GM12878 (cell line): ENCODE results near the gene SYPL2. TPM values are rescaled to one million over a fixed set of nuclear protein-coding genes. Genes with fewer than 3 reads are reported as not detected.

ENCODE experiments used
- ATAC-seq: fragments of 200-7000 bp; cut with Tn5 transposase; 3 replicates; pipeline ENCODE4 v1.9.1; 2020; ENCODE audit warnings: mild to moderate bottlenecking, moderate library complexity
- BruUV-seq: library from RNA; stranded (reverse); fragments of 400-500 nt; replicated peaks from 2 replicates; lab custom pipeline; 2021; lab: Mats Ljungman, UMichigan
- CTCF ChIA-PET: fragments of 300-600 bp; sonication (Branson Sonifier 250); formaldehyde crosslinking; extraction: SDS; loops from one replicate; lab custom pipeline; 2021; ENCODE audit warnings: inconsistent platforms; lab: Yijun Ruan, JAX
- POLR2A ChIA-PET: fragments of 350-600 bp; formaldehyde crosslinking; extraction: SDS; loops from one replicate; lab custom pipeline; 2021; ENCODE audit warnings: inconsistent platforms; lab: Charles Lee
- RAD21 ChIA-PET: fragments of 300-600 bp; sonication (Branson Sonifier 250); formaldehyde crosslinking; loops from one replicate; lab custom pipeline; 2023; ENCODE audit warnings: antibody characterized with exemption; ENCODE audit not compliant: unreplicated experiment; lab: Charles Lee
- SMC1A ChIA-PET: fragments of 300-600 bp; sonication (Branson Sonifier 250); formaldehyde crosslinking; loops from one replicate; lab custom pipeline; 2023; ENCODE audit not compliant: unreplicated experiment, uncharacterized antibody; lab: Charles Lee
- DNase-seq: peaks from one replicate; pipeline ENCODE4 v3.0.0-alpha.2; 2011; ENCODE audit warnings: low read depth, low spot score
- FAIRE-seq: peaks from 3 replicates; lab custom pipeline; 2011; peaks lifted over from hg19 to GRCh38; lab: Jason Lieb, UNC
- H2AFZ ChIP-seq: 2 replicates; pipeline ENCODE4 v1.6.0; 2011; ENCODE audit warnings: low read depth, low read length, control low read depth; ENCODE audit not compliant: control insufficient read depth
- H3K27ac ChIP-seq: 2 replicates; pipeline ENCODE4 v1.5.1; 2011; ENCODE audit warnings: control low read depth; ENCODE audit not compliant: control insufficient read depth, insufficient read depth
- H3K27me3 ChIP-seq, 2 experiments: replicated peaks in 1 of 2; 2 replicates each; pipeline versions ENCODE4 v1.6.0 to v1.6.1; 2011; ENCODE audit warnings: low read length in 1 of 2; ENCODE audit not compliant: control insufficient read depth in 2 of 2, insufficient read depth in 2 of 2
- H3K36me3 ChIP-seq, 2 experiments: 2 replicates each; pipeline ENCODE4 v1.5.1; 2011; ENCODE audit warnings: low read length in 1 of 2; ENCODE audit not compliant: control insufficient read depth in 2 of 2, insufficient read depth in 2 of 2
- H3K4me1 ChIP-seq: 2 replicates; pipeline ENCODE4 v1.6.1; 2011; ENCODE audit warnings: mild to moderate bottlenecking, low read length, moderate library complexity, mixed read lengths; ENCODE audit not compliant: control insufficient read depth, insufficient read depth
- H3K4me2 ChIP-seq: 2 replicates; pipeline ENCODE4 v1.6.0; 2011; ENCODE audit warnings: control low read depth; ENCODE audit not compliant: control insufficient read depth, insufficient read depth
- H3K4me3 ChIP-seq: fragments of 200-600 bp; sonication (generic); 2 replicates; pipeline ENCODE4 v1.5.1; 2016
- H3K79me2 ChIP-seq: 2 replicates; pipeline ENCODE4 v1.6.0; 2011; ENCODE audit warnings: low read length; ENCODE audit not compliant: control insufficient read depth, insufficient read depth
- H3K9ac ChIP-seq: 2 replicates; pipeline ENCODE4 v1.8.0; 2011; ENCODE audit warnings: low read length, control low read depth, mixed read lengths; ENCODE audit not compliant: control insufficient read depth, insufficient read depth
- H3K9me3 ChIP-seq: replicated peaks from 3 replicates; pipeline ENCODE4 v1.5.1; 2011; ENCODE audit warnings: mild to moderate bottlenecking, low read length; ENCODE audit not compliant: control insufficient read depth, insufficient read depth
- H4K20me1 ChIP-seq: 2 replicates; pipeline ENCODE4 v1.6.0; 2011; ENCODE audit not compliant: control insufficient read depth, insufficient read depth
- MEF2A ChIP-seq: IDR thresholded peaks from 2 replicates; pipeline ENCODE4 v1.6.1; 2011; ENCODE audit warnings: low read depth, mild to moderate bottlenecking, low read length, moderate library complexity; ENCODE audit not compliant: insufficient read depth
- PAX8 ChIP-seq: fragments of 450-650 bp; IDR thresholded peaks from 2 replicates; pipeline ENCODE4 v1.6.1; 2017; ENCODE audit warnings: mild to moderate bottlenecking, moderate library complexity
- POLR2A ChIP-seq: IDR thresholded peaks from 2 replicates; pipeline ENCODE4 v1.6.1; 2011; ENCODE audit warnings: low read depth, mild to moderate bottlenecking, low read length
- STAT1 ChIP-seq: fragments of 450-650 bp; conservative IDR thresholded peaks from 2 replicates; pipeline ENCODE4 v1.6.1; 2014; ENCODE audit warnings: antibody characterized with exemption, mild to moderate bottlenecking
- WGBS: methylation state at CpG from one replicate; pipeline ENCODE4 v1.1.6; 2016; ENCODE audit warnings: low lambda C conversion rate; ENCODE audit not compliant: insufficient replicate concordance, insufficient coverage; ENCODE audit errors: missing lambda C conversion rate; 5-methylcytosine and 5-hydroxymethylcytosine counted together
- in situ Hi-C: fragments of 300-500 bp; cut with MboI; formaldehyde crosslinking; loops from 9 replicates; pipeline ENCODE4 v1.14.3; 2018; ENCODE audit warnings: mixed read lengths
- intact Hi-C: fragments of 100-400 bp; cut with micrococcal nuclease; formaldehyde crosslinking; loops from one replicate; pipeline ENCODE4 v1.14.2; 2022; ENCODE audit not compliant: unreplicated experiment
- polyA plus RNA-seq, 11 experiments: library from polyadenylated mRNA; depleted of rRNA in 4 of 11; unstranded in 6 of 11; stranded (reverse) in 5 of 11; fragments of >200 nt; fragmentation: Nextera tagmentation in 4 of 11; fragmentation: Illumina TruSeq in 1 of 11; extraction: Ambion mirVana in 4 of 11; extraction: Trizol in 1 of 11; gene quantifications; 1 replicate in 1 of 11; 2 replicates in 10 of 11; pipeline versions ENCODE4 v1.2.1 to v1.2.3, GENCODE V29; 2011 to 2016; ENCODE audit warnings: inconsistent platforms in 2 of 11, missing spikeins in 2 of 11, low read depth in 1 of 11
- total RNA-seq, 4 experiments: library from RNA; depleted of rRNA in 3 of 4; stranded (reverse); fragments of >200 nt in 3 of 4; fragmentation: Illumina TruSeq in 1 of 4; extraction: Trizol in 1 of 4; gene quantifications; 2 replicates each; pipeline versions ENCODE4 v1.2.1 to v1.2.3, GENCODE V29; 2013 to 2021
- TF ChIP-seq, protein P1 (sequence below): IDR thresholded peaks from 2 replicates; pipeline ENCODE4 v1.6.1; 2012; ENCODE audit warnings: low read depth, low read length, improper control_type of control experiment
- TF ChIP-seq, protein P2 (sequence below): fragments of 450-650 bp; formaldehyde crosslinking; IDR thresholded peaks from 2 replicates; pipeline ENCODE4 v1.4.0; 2020; ENCODE audit warnings: mild to moderate bottlenecking, moderate library complexity
- TF ChIP-seq, protein P3 (sequence below): fragments of 450-650 bp; IDR thresholded peaks from 2 replicates; pipeline ENCODE4 v1.6.1; 2016; ENCODE audit warnings: mild to moderate bottlenecking, moderate library complexity, borderline replicate concordance
- TF ChIP-seq, protein P4 (sequence below): fragments of 450-650 bp; IDR thresholded peaks from 2 replicates; pipeline ENCODE4 v1.6.1; 2017; ENCODE audit warnings: mild to moderate bottlenecking, moderate library complexity

Gene SYPL2
- total and polyA plus RNA-seq, 10 of the 15 experiments (the other 5 are each of a cell fraction or from before 2014, with no cell fraction given), result 0.04 to 0.11 (median 0.06) TPM; not detected in 3

DNA sequence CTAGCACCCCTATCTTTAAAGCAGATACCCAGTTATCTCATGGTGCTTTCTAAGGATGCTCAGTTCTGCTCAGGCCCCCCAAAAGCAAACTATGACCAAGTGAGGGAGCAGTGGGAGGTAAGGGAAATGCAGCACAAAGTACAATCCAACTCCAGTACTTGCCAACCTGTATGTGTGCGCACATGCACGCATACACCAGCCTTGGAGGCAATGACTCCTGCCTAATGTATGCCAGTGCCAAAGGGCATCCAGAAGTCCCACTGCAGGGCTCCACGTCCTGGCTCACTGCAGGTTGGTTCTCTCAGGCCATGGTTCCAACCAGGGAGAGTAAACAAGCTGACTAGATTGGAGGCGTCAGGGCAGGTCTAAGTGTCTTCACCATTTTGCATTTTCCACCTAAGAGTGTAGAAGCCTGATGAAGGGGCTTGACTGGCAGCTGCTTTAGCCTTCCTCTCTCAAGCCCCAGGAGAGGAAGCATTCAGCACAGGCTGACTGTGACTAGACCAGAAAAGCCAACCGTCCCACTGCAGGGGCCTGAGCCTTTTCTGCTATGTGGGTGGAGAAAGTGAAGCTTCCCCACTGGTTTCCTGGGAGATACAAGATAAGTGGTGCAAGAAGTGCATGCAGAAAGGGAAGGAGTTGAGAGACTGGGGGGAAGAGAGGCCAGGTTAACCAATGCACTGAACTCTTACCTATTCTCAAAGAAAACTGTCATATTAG, 35.5 kb downstream of the SYPL2 start:
- TF ChIP-seq, protein P1, sequence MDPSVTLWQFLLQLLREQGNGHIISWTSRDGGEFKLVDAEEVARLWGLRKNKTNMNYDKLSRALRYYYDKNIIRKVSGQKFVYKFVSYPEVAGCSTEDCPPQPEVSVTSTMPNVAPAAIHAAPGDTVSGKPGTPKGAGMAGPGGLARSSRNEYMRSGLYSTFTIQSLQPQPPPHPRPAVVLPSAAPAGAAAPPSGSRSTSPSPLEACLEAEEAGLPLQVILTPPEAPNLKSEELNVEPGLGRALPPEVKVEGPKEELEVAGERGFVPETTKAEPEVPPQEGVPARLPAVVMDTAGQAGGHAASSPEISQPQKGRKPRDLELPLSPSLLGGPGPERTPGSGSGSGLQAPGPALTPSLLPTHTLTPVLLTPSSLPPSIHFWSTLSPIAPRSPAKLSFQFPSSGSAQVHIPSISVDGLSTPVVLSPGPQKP, result no peak
- TF ChIP-seq, protein P2, sequence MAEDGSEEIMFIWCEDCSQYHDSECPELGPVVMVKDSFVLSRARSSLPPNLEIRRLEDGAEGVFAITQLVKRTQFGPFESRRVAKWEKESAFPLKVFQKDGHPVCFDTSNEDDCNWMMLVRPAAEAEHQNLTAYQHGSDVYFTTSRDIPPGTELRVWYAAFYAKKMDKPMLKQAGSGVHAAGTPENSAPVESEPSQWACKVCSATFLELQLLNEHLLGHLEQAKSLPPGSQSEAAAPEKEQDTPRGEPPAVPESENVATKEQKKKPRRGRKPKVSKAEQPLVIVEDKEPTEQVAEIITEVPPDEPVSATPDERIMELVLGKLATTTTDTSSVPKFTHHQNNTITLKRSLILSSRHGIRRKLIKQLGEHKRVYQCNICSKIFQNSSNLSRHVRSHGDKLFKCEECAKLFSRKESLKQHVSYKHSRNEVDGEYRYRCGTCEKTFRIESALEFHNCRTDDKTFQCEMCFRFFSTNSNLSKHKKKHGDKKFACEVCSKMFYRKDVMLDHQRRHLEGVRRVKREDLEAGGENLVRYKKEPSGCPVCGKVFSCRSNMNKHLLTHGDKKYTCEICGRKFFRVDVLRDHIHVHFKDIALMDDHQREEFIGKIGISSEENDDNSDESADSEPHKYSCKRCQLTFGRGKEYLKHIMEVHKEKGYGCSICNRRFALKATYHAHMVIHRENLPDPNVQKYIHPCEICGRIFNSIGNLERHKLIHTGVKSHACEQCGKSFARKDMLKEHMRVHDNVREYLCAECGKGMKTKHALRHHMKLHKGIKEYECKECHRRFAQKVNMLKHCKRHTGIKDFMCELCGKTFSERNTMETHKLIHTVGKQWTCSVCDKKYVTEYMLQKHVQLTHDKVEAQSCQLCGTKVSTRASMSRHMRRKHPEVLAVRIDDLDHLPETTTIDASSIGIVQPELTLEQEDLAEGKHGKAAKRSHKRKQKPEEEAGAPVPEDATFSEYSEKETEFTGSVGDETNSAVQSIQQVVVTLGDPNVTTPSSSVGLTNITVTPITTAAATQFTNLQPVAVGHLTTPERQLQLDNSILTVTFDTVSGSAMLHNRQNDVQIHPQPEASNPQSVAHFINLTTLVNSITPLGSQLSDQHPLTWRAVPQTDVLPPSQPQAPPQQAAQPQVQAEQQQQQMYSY (CRISPR knock-in tag), result no peak
- no peak for TF ChIP-seq PAX8
- TF ChIP-seq, protein P3, sequence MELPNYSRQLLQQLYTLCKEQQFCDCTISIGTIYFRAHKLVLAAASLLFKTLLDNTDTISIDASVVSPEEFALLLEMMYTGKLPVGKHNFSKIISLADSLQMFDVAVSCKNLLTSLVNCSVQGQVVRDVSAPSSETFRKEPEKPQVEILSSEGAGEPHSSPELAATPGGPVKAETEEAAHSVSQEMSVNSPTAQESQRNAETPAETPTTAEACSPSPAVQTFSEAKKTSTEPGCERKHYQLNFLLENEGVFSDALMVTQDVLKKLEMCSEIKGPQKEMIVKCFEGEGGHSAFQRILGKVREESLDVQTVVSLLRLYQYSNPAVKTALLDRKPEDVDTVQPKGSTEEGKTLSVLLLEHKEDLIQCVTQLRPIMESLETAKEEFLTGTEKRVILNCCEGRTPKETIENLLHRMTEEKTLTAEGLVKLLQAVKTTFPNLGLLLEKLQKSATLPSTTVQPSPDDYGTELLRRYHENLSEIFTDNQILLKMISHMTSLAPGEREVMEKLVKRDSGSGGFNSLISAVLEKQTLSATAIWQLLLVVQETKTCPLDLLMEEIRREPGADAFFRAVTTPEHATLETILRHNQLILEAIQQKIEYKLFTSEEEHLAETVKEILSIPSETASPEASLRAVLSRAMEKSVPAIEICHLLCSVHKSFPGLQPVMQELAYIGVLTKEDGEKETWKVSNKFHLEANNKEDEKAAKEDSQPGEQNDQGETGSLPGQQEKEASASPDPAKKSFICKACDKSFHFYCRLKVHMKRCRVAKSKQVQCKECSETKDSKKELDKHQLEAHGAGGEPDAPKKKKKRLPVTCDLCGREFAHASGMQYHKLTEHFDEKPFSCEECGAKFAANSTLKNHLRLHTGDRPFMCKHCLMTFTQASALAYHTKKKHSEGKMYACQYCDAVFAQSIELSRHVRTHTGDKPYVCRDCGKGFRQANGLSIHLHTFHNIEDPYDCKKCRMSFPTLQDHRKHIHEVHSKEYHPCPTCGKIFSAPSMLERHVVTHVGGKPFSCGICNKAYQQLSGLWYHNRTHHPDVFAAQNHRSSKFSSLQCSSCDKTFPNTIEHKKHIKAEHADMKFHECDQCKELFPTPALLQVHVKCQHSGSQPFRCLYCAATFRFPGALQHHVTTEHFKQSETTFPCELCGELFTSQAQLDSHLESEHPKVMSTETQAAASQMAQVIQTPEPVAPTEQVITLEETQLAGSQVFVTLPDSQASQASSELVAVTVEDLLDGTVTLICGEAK, result no peak
- TF ChIP-seq MEF2A, result no peak
- TF ChIP-seq, protein P4, sequence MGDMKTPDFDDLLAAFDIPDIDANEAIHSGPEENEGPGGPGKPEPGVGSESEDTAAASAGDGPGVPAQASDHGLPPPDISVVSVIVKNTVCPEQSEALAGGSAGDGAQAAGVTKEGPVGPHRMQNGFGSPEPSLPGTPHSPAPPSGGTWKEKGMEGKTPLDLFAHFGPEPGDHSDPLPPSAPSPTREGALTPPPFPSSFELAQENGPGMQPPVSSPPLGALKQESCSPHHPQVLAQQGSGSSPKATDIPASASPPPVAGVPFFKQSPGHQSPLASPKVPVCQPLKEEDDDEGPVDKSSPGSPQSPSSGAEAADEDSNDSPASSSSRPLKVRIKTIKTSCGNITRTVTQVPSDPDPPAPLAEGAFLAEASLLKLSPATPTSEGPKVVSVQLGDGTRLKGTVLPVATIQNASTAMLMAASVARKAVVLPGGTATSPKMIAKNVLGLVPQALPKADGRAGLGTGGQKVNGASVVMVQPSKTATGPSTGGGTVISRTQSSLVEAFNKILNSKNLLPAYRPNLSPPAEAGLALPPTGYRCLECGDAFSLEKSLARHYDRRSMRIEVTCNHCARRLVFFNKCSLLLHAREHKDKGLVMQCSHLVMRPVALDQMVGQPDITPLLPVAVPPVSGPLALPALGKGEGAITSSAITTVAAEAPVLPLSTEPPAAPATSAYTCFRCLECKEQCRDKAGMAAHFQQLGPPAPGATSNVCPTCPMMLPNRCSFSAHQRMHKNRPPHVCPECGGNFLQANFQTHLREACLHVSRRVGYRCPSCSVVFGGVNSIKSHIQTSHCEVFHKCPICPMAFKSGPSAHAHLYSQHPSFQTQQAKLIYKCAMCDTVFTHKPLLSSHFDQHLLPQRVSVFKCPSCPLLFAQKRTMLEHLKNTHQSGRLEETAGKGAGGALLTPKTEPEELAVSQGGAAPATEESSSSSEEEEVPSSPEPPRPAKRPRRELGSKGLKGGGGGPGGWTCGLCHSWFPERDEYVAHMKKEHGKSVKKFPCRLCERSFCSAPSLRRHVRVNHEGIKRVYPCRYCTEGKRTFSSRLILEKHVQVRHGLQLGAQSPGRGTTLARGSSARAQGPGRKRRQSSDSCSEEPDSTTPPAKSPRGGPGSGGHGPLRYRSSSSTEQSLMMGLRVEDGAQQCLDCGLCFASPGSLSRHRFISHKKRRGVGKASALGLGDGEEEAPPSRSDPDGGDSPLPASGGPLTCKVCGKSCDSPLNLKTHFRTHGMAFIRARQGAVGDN, result no peak
- TF ChIP-seq STAT1, result no peak
- peak; percentile 53 for TF ChIP-seq POLR2A
- Histone ChIP-seq H4K20me1 (peaks cover 4% of the 10 kb centered on the region; the same call in 1 of the 2 replicates), H3K4me2 (no peak overlapping the region), H3K79me2 (no peaks in the 10 kb centered on the region), H3K4me1 (no peaks in the 10 kb centered on the region), H3K9me3 (no peaks in the 10 kb centered on the region), H3K9ac (no peak overlapping the region), H3K4me3 (no peak overlapping the region), H2AFZ (no peak overlapping the region), H3K27ac (no peak overlapping the region), H3K36me3 (peaks cover 4 to 11% of the 10 kb centered on the region in 2 experiments; a peak in 3 of 4 replicates), H3K27me3 (no peaks in the 10 kb centered on the region)
- DNase-seq (no peak), FAIRE-seq (no peak), ATAC-seq (no peak)
- in situ Hi-C loops (no loop called here), intact Hi-C loops (no loop called here)
- BruUV-seq, result no TSS peak
- ChIA-PET SMC1A (interaction anchor here (1.3 to 15.8 kb wide), 3 partner anchors 11 to 26 kb away, joined by 3 to 205 read pairs (median 5); no protein-coding TSS in a partner anchor), POLR2A (interaction anchor here (1.4 kb wide), 1 partner anchor 12 kb away, joined by 3 read pairs; no protein-coding TSS in a partner anchor), RAD21 (interaction anchor here (5.7 to 13.4 kb wide), 2 partner anchors 29 kb away, joined by 47 to 422 read pairs; no protein-coding TSS in a partner anchor), CTCF (interaction anchor here (14.1 to 26.7 kb wide), 3 partner anchors 7 to 30 kb away, joined by 240 to 1280 read pairs (median 240); partner anchors contain the start of genes AMIGO1, CYB561D1 and GPR61)
- 63% methylated on average over 5 of the region's 5 CpGs for WGBS
